GM12878 (cell line): ENCODE results near the gene MTHFS. TPM values are rescaled to one million over a fixed set of nuclear protein-coding genes. Genes with fewer than 3 reads are reported as not detected.

Source experiments
- BCL11A ChIP-seq: IDR thresholded peaks from 2 replicates; pipeline ENCODE4 v1.6.1; 2011; ENCODE audit warnings: low read depth, low read length
- CHD2 ChIP-seq: IDR thresholded peaks from 2 replicates; pipeline ENCODE4 v1.6.1; 2011; ENCODE audit warnings: low read depth, low read length, improper control_type of control experiment, borderline replicate concordance
- DPF2 ChIP-seq: fragments of 450-650 bp; IDR thresholded peaks from 2 replicates; pipeline ENCODE4 v1.6.1; 2017; ENCODE audit warnings: mild to moderate bottlenecking
- EGR1 ChIP-seq, 2 experiments: IDR thresholded peaks; 1 replicate in 1 of 2; 2 replicates in 1 of 2; pipeline ENCODE4 v1.6.1; 2011 to 2012; ENCODE audit warnings: low read depth in 2 of 2, low read length in 2 of 2, borderline replicate concordance in 1 of 2, mild to moderate bottlenecking in 1 of 2, moderate library complexity in 1 of 2
- FOS ChIP-seq: IDR thresholded peaks from 3 replicates; pipeline ENCODE4 v1.6.1; 2011; ENCODE audit warnings: borderline replicate concordance; ENCODE audit not compliant: insufficient read length; ENCODE audit errors: extremely low read depth
- IRF5 ChIP-seq: fragments of 450-650 bp; IDR thresholded peaks from 2 replicates; pipeline ENCODE4 v1.6.1; 2017; ENCODE audit warnings: borderline replicate concordance
- NFXL1 ChIP-seq: fragments of 450-650 bp; IDR thresholded peaks from 2 replicates; pipeline ENCODE4 v1.6.1; 2017; ENCODE audit warnings: antibody characterized with exemption, mild to moderate bottlenecking, borderline replicate concordance
- NRF1 ChIP-seq: conservative IDR thresholded peaks from 2 replicates; pipeline ENCODE4 v1.6.1; 2011; ENCODE audit warnings: mild to moderate bottlenecking, low read depth, low read length, improper control_type of control experiment
- POLR2AphosphoS2 ChIP-seq: IDR thresholded peaks from 2 replicates; pipeline ENCODE4 v1.6.1; 2011; ENCODE audit warnings: low read depth, mild to moderate bottlenecking, low read length, improper control_type of control experiment, moderate library complexity
- RBBP5 ChIP-seq: fragments of 200-600 bp; sonication (generic); conservative IDR thresholded peaks from 2 replicates; pipeline ENCODE4 v1.6.1; 2016
- SKIL ChIP-seq: fragments of 450-650 bp; IDR thresholded peaks from 2 replicates; pipeline ENCODE4 v1.6.1; 2017; ENCODE audit warnings: mild to moderate bottlenecking, low read depth, inconsistent platforms; ENCODE audit not compliant: poor library complexity, severe bottlenecking
- SUPT20H ChIP-seq: IDR thresholded peaks from 2 replicates; pipeline ENCODE4 v1.6.1; 2011; ENCODE audit warnings: low read depth, mild to moderate bottlenecking, low read length, moderate library complexity, borderline replicate concordance; ENCODE audit not compliant: control insufficient read depth
- TCF12 ChIP-seq: IDR thresholded peaks from 2 replicates; pipeline ENCODE4 v1.6.1; 2011; ENCODE audit warnings: low read depth, mild to moderate bottlenecking, low read length
- ZNF687 ChIP-seq: fragments of 450-650 bp; IDR thresholded peaks from 2 replicates; pipeline ENCODE4 v1.6.1; 2017; ENCODE audit warnings: mild to moderate bottlenecking, moderate library complexity
- polyA plus RNA-seq, 11 experiments: library from polyadenylated mRNA; depleted of rRNA in 4 of 11; unstranded in 6 of 11; stranded (reverse) in 5 of 11; fragments of >200 nt; fragmentation: Nextera tagmentation in 4 of 11; fragmentation: Illumina TruSeq in 1 of 11; extraction: Ambion mirVana in 4 of 11; extraction: Trizol in 1 of 11; gene quantifications; 1 replicate in 1 of 11; 2 replicates in 10 of 11; pipeline versions ENCODE4 v1.2.1 to v1.2.3, GENCODE V29; 2011 to 2016; ENCODE audit warnings: inconsistent platforms in 2 of 11, missing spikeins in 2 of 11, low read depth in 1 of 11
- total RNA-seq, 4 experiments: library from RNA; depleted of rRNA in 3 of 4; stranded (reverse); fragments of >200 nt in 3 of 4; fragmentation: Illumina TruSeq in 1 of 4; extraction: Trizol in 1 of 4; gene quantifications; 2 replicates each; pipeline versions ENCODE4 v1.2.1 to v1.2.3, GENCODE V29; 2013 to 2021
- TF ChIP-seq, protein P1 (sequence below): fragments of 150-350 bp; IDR thresholded peaks from 2 replicates; pipeline ENCODE4 v1.6.1; 2014; ENCODE audit warnings: mild to moderate bottlenecking, low read depth, low read length
- TF ChIP-seq, protein P2 (sequence below): IDR thresholded peaks from 2 replicates; pipeline ENCODE4 v1.6.1; 2012; ENCODE audit warnings: low read depth, low read length, improper control_type of control experiment
- TF ChIP-seq, protein P3 (sequence below): fragments of 450-650 bp; IDR thresholded peaks from 2 replicates; pipeline ENCODE4 v1.6.1; 2017; ENCODE audit warnings: antibody characterized with exemption, mild to moderate bottlenecking, moderate library complexity

MTHFS gene
- total and polyA plus RNA-seq, 10 of the 15 experiments (the other 5 are each of a cell fraction or from before 2014, with no cell fraction given) = 14.0 to 81.9 (median 31.8) TPM

- TF ChIP-seq IRF5 = no peak
- TF ChIP-seq CHD2 = no peak
- TF ChIP-seq NRF1 = no peak
- TF ChIP-seq, protein P1, sequence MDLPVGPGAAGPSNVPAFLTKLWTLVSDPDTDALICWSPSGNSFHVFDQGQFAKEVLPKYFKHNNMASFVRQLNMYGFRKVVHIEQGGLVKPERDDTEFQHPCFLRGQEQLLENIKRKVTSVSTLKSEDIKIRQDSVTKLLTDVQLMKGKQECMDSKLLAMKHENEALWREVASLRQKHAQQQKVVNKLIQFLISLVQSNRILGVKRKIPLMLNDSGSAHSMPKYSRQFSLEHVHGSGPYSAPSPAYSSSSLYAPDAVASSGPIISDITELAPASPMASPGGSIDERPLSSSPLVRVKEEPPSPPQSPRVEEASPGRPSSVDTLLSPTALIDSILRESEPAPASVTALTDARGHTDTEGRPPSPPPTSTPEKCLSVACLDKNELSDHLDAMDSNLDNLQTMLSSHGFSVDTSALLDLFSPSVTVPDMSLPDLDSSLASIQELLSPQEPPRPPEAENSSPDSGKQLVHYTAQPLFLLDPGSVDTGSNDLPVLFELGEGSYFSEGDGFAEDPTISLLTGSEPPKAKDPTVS = no peak
- 0 out of 2 replicates have a peak, but pooled peaks have one; percentile 2 for TF ChIP-seq TCF12
- TF ChIP-seq BCL11A = peak; percentile 29; the same call in 1 of the 2 replicates
- TF ChIP-seq SKIL = peak; percentile 48
- TF ChIP-seq ZNF687 = peak; percentile 45; the same call in 1 of the 2 replicates
- no peak for TF ChIP-seq RBBP5
- TF ChIP-seq FOS = no peak
- no peak for TF ChIP-seq DPF2
- TF ChIP-seq, protein P2, sequence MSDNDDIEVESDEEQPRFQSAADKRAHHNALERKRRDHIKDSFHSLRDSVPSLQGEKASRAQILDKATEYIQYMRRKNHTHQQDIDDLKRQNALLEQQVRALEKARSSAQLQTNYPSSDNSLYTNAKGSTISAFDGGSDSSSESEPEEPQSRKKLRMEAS = no peak
- no peak for TF ChIP-seq EGR1 (IDR thresholded peaks at IDR 0.05; ENCODE audit: borderline replicate concordance in 1 of 2, low read depth in 2 of 2, low read length in 2 of 2)
- TF ChIP-seq, protein P3, sequence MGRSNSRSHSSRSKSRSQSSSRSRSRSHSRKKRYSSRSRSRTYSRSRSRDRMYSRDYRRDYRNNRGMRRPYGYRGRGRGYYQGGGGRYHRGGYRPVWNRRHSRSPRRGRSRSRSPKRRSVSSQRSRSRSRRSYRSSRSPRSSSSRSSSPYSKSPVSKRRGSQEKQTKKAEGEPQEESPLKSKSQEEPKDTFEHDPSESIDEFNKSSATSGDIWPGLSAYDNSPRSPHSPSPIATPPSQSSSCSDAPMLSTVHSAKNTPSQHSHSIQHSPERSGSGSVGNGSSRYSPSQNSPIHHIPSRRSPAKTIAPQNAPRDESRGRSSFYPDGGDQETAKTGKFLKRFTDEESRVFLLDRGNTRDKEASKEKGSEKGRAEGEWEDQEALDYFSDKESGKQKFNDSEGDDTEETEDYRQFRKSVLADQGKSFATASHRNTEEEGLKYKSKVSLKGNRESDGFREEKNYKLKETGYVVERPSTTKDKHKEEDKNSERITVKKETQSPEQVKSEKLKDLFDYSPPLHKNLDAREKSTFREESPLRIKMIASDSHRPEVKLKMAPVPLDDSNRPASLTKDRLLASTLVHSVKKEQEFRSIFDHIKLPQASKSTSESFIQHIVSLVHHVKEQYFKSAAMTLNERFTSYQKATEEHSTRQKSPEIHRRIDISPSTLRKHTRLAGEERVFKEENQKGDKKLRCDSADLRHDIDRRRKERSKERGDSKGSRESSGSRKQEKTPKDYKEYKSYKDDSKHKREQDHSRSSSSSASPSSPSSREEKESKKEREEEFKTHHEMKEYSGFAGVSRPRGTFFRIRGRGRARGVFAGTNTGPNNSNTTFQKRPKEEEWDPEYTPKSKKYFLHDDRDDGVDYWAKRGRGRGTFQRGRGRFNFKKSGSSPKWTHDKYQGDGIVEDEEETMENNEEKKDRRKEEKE = no peak
- no peak for TF ChIP-seq NFXL1
- TF ChIP-seq POLR2AphosphoS2 = peak; percentile 21; the same call in 1 of the 2 replicates
- TF ChIP-seq SUPT20H = no peak
These were observed 632 bp downstream of the MTHFS start (continued) for GRCh38 chr15:79896131-79896633.
